Measurements from ENCODE around the gene RPN2.

Gene RPN2

GRCh38 chr20:37200926-37201826, 22.0 kb downstream of the RPN2 start:
- no peak overlapping the region for H3K4me3 ChIP-seq (ENCODE audit: low read depth, low read length)
- TF ChIP-seq CTCF (IDR thresholded peaks at IDR 0.05; ENCODE audit: low read depth, low read length): no peak
- DNase-seq (ENCODE audit: low read depth, low spot score): no peak
- in situ Hi-C loops (cut with HindIII; ENCODE audit: low sequenced_read_pairs): no loop called here

GRCh38 chr20:37201827-37202162, 22.7 kb downstream of the RPN2 start:
- in situ Hi-C loops (cut with HindIII; ENCODE audit: low sequenced_read_pairs): no loop called here
- DNase-seq (ENCODE audit: low read depth, low spot score): no peak
- TF ChIP-seq CTCF (IDR thresholded peaks at IDR 0.05; ENCODE audit: low read depth, low read length): no peak
- no peak overlapping the region for H3K4me3 ChIP-seq (ENCODE audit: low read depth, low read length)

GRCh38 chr20:37202267-37202943, 23.3 kb downstream of the RPN2 start:
- peak; percentile 86 for TF ChIP-seq CTCF (IDR thresholded peaks at IDR 0.05; ENCODE audit: low read depth, low read length)
- no peak overlapping the region for H3K4me3 ChIP-seq (ENCODE audit: low read depth, low read length)
- in situ Hi-C loops (cut with HindIII; ENCODE audit: low sequenced_read_pairs): no loop called here
- peak; percentile 94 for DNase-seq (ENCODE audit: low read depth, low spot score)

GRCh38 chr20:37204056-37204455, 24.9 kb downstream of the RPN2 start:
- no peak overlapping the region for H3K4me3 ChIP-seq (ENCODE audit: low read depth, low read length)
- no peak for DNase-seq (ENCODE audit: low read depth, low spot score)
- in situ Hi-C loops (cut with HindIII; ENCODE audit: low sequenced_read_pairs): no loop called here
- TF ChIP-seq CTCF (IDR thresholded peaks at IDR 0.05; ENCODE audit: low read depth, low read length): no peak

GRCh38 chr20:37205130-37205529, 26.0 kb downstream of the RPN2 start:
- no peak for DNase-seq (ENCODE audit: low read depth, low spot score)
- in situ Hi-C loops (cut with HindIII; ENCODE audit: low sequenced_read_pairs): no loop called here
- no peak for TF ChIP-seq CTCF (IDR thresholded peaks at IDR 0.05; ENCODE audit: low read depth, low read length)
- H3K4me3 ChIP-seq (ENCODE audit: low read depth, low read length): no peak overlapping the region

- no peak for TF ChIP-seq CTCF (IDR thresholded peaks at IDR 0.05; ENCODE audit: low read depth, low read length)
- H3K4me3 ChIP-seq (ENCODE audit: low read depth, low read length): no peak overlapping the region
- in situ Hi-C loops (cut with HindIII; ENCODE audit: low sequenced_read_pairs): no loop called here
- no peak for DNase-seq (ENCODE audit: low read depth, low spot score)
Observed at GRCh38 chr20:37205794-37206193, 26.7 kb downstream of the RPN2 start.
